Measurements from ENCODE around the gene POLR1A.

The POLR1A gene

GRCh38 chr2:86044045-86044444 is 61.6 kb downstream of the POLR1A start:
- peaks cover 41% of the 10 kb centered on the region for H3K36me3 ChIP-seq (ENCODE audit: insufficient read depth, low read length)
- H3K9me3 ChIP-seq (ENCODE audit: control insufficient read depth, insufficient read depth, low read length) = no peaks in the 10 kb centered on the region
- no peak overlapping the region for H3K9ac ChIP-seq (ENCODE audit: low read depth, low read length)
- H3K4me1 ChIP-seq (ENCODE audit: insufficient read depth, low read length) = no peaks in the 10 kb centered on the region

- Histone ChIP-seq H3K36me3 (ENCODE audit: insufficient read depth, low read length) (peaks cover 55% of the 10 kb centered on the region), H3K4me1 (ENCODE audit: insufficient read depth, low read length) (0 out of 2 replicates have a peak, but pooled peaks cover 1% of the 10 kb centered on the region), H3K9ac (ENCODE audit: low read depth, low read length) (no peak overlapping the region), H3K9me3 (ENCODE audit: control insufficient read depth, insufficient read depth, low read length) (no peaks in the 10 kb centered on the region)
Observed at GRCh38 chr2:86042256-86043168, 63.2 kb downstream of the POLR1A start.

GRCh38 chr2:86039963-86040655 is 65.6 kb downstream of the POLR1A start:
- H3K36me3 ChIP-seq (ENCODE audit: insufficient read depth, low read length) = peaks cover 37% of the 10 kb centered on the region
- H3K4me1 ChIP-seq (ENCODE audit: insufficient read depth, low read length) = peaks cover 12% of the 10 kb centered on the region
- no peaks in the 10 kb centered on the region for H3K9me3 ChIP-seq (ENCODE audit: control insufficient read depth, insufficient read depth, low read length)
- no peak overlapping the region for H3K9ac ChIP-seq (ENCODE audit: low read depth, low read length)

GRCh38 chr2:86039178-86039962 is 66.3 kb downstream of the POLR1A start:
- Histone ChIP-seq H3K36me3 (ENCODE audit: insufficient read depth, low read length) (peaks cover 35% of the 10 kb centered on the region), H3K4me1 (ENCODE audit: insufficient read depth, low read length) (peaks cover 12% of the 10 kb centered on the region), H3K9ac (ENCODE audit: low read depth, low read length) (no peak overlapping the region), H3K9me3 (ENCODE audit: control insufficient read depth, insufficient read depth, low read length) (no peaks in the 10 kb centered on the region)

GRCh38 chr2:86038291-86039081 is 67.2 kb downstream of the POLR1A start:
- peaks cover 36% of the 10 kb centered on the region for H3K36me3 ChIP-seq (ENCODE audit: insufficient read depth, low read length)
- H3K4me1 ChIP-seq (ENCODE audit: insufficient read depth, low read length) = peaks cover 12% of the 10 kb centered on the region
- H3K9ac ChIP-seq (ENCODE audit: low read depth, low read length) = no peak overlapping the region
- no peaks in the 10 kb centered on the region for H3K9me3 ChIP-seq (ENCODE audit: control insufficient read depth, insufficient read depth, low read length)

- Histone ChIP-seq H3K9ac (ENCODE audit: low read depth, low read length) (no peak overlapping the region), H3K36me3 (ENCODE audit: insufficient read depth, low read length) (peaks cover 37% of the 10 kb centered on the region), H3K4me1 (ENCODE audit: insufficient read depth, low read length) (peaks cover 12% of the 10 kb centered on the region), H3K9me3 (ENCODE audit: control insufficient read depth, insufficient read depth, low read length) (no peaks in the 10 kb centered on the region)
Observed at GRCh38 chr2:86037795-86038192, 67.9 kb downstream of the POLR1A start.

GRCh38 chr2:86037141-86037794 is 68.4 kb downstream of the POLR1A start:
- H3K4me1 ChIP-seq (ENCODE audit: insufficient read depth, low read length) = peaks cover 12% of the 10 kb centered on the region
- H3K9ac ChIP-seq (ENCODE audit: low read depth, low read length) = no peak overlapping the region
- peaks cover 38% of the 10 kb centered on the region for H3K36me3 ChIP-seq (ENCODE audit: insufficient read depth, low read length)
- no peaks in the 10 kb centered on the region for H3K9me3 ChIP-seq (ENCODE audit: control insufficient read depth, insufficient read depth, low read length)

GRCh38 chr2:86036669-86037138 is 69.0 kb downstream of the POLR1A start:
- no peak overlapping the region for H3K9ac ChIP-seq (ENCODE audit: low read depth, low read length)
- H3K9me3 ChIP-seq (ENCODE audit: control insufficient read depth, insufficient read depth, low read length) = no peaks in the 10 kb centered on the region
- H3K4me1 ChIP-seq (ENCODE audit: insufficient read depth, low read length) = peaks cover 12% of the 10 kb centered on the region
- peaks cover 40% of the 10 kb centered on the region for H3K36me3 ChIP-seq (ENCODE audit: insufficient read depth, low read length)

- no peak overlapping the region for H3K9ac ChIP-seq (ENCODE audit: low read depth, low read length)
- H3K9me3 ChIP-seq (ENCODE audit: control insufficient read depth, insufficient read depth, low read length) = no peaks in the 10 kb centered on the region
- peaks cover 45% of the 10 kb centered on the region for H3K36me3 ChIP-seq (ENCODE audit: insufficient read depth, low read length)
- peaks cover 12% of the 10 kb centered on the region for H3K4me1 ChIP-seq (ENCODE audit: insufficient read depth, low read length)
Observed at GRCh38 chr2:86035883-86036668, 69.6 kb downstream of the POLR1A start.

GRCh38 chr2:86035376-86035882 is 70.3 kb downstream of the POLR1A start:
- no peaks in the 10 kb centered on the region for H3K9me3 ChIP-seq (ENCODE audit: control insufficient read depth, insufficient read depth, low read length)
- peaks cover 45% of the 10 kb centered on the region for H3K36me3 ChIP-seq (ENCODE audit: insufficient read depth, low read length)
- no peak overlapping the region for H3K9ac ChIP-seq (ENCODE audit: low read depth, low read length)
- H3K4me1 ChIP-seq (ENCODE audit: insufficient read depth, low read length) = peaks cover 12% of the 10 kb centered on the region

GRCh38 chr2:86033751-86034692 is 71.7 kb downstream of the POLR1A start:
- no peak overlapping the region for H3K9ac ChIP-seq (ENCODE audit: low read depth, low read length)
- peaks cover 47% of the 10 kb centered on the region for H3K36me3 ChIP-seq (ENCODE audit: insufficient read depth, low read length)
- H3K9me3 ChIP-seq (ENCODE audit: control insufficient read depth, insufficient read depth, low read length) = no peaks in the 10 kb centered on the region
- peaks cover 12% of the 10 kb centered on the region for H3K4me1 ChIP-seq (ENCODE audit: insufficient read depth, low read length)
